Thoracic aorta (tissue), 2 donors: ENCODE data around the gene CD19. TPM values are rescaled to one million over a fixed set of nuclear protein-coding genes. Genes with fewer than 3 reads are reported as not detected.
"Not testable (repeated sequence)": the region's sequence is repeated elsewhere in the genome, so short reads cannot be mapped to it uniquely, and the experiment has no call there.

Experiments used
- ATAC-seq: fragments of 150-250 bp; one replicate; pipeline ENCODE4 v1.8.0; 2017; ENCODE audit warnings: low read depth; ENCODE audit not compliant: insufficient number of reproducible peaks, low FRiP score
- DNase-seq: peaks from one replicate; pipeline ENCODE4 v3.0.0-alpha.2; 2020; ENCODE audit warnings: low spot score
- H3K27ac ChIP-seq, 2 donors: fragments of 200-600 bp; sonication (generic); 1 replicate in 1 of 2; 2 replicates in 1 of 2; pipeline ENCODE4 v1.5.1; 2016; ENCODE audit warnings: mild to moderate bottlenecking in 2 of 2, moderate library complexity in 2 of 2
- H3K27me3 ChIP-seq: fragments of 200-600 bp; sonication (generic); replicated peaks from 2 replicates; pipeline ENCODE4 v1.6.0; 2016; ENCODE audit warnings: mild to moderate bottlenecking; ENCODE audit not compliant: insufficient read depth
- H3K36me3 ChIP-seq: fragments of 200-600 bp; sonication (generic); one replicate; pipeline ENCODE4 v1.5.1; 2016
- H3K4me1 ChIP-seq, 2 donors: fragments of 200-600 bp; sonication (generic); 1 replicate in 1 of 2; 2 replicates in 1 of 2; pipeline versions ENCODE4 v1.5.1 to v1.6.0; 2016; ENCODE audit warnings: low read depth in 2 of 2, mild to moderate bottlenecking in 1 of 2; ENCODE audit not compliant: control insufficient read depth in 1 of 2
- H3K4me3 ChIP-seq: fragments of 200-600 bp; sonication (generic); 2 replicates; pipeline ENCODE4 v1.5.1; 2016; ENCODE audit warnings: mild to moderate bottlenecking
- H3K9me3 ChIP-seq: fragments of 200-600 bp; sonication (generic); 2 replicates; pipeline ENCODE4 v1.5.1; 2016
- total RNA-seq, 2 donors: library from RNA; depleted of rRNA; stranded (reverse); fragments of >200 nt; gene quantifications; one replicate each; pipeline versions ENCODE4 v1.1.0 to v1.2.3, GENCODE V29; 2016
- TF ChIP-seq, protein P1 (sequence below): fragments of 200-600 bp; sonication (generic); IDR thresholded peaks from one replicate; pipeline ENCODE4 v1.5.1; 2019; ENCODE audit warnings: antibody characterized with exemption

The CD19 gene
- not detected for total RNA-seq

GRCh38 chr16:28931801-28932225 lies at the start of gene CD19:
CD19 (plus strand) TSS chr16:28931971; CDS start chr16:28932001, 30 bp downstream.
- Histone ChIP-seq H3K27me3 (no peaks in the 10 kb centered on the region), H3K4me3 (no peak within 1 kb of the TSS), H3K4me1 (no peaks in the 10 kb centered on the region), H3K27ac (no peak within 1 kb of the TSS), H3K36me3 (no peaks in the 10 kb centered on the region), H3K9me3 (no peaks in the 10 kb centered on the region)
- TF ChIP-seq, protein P1, sequence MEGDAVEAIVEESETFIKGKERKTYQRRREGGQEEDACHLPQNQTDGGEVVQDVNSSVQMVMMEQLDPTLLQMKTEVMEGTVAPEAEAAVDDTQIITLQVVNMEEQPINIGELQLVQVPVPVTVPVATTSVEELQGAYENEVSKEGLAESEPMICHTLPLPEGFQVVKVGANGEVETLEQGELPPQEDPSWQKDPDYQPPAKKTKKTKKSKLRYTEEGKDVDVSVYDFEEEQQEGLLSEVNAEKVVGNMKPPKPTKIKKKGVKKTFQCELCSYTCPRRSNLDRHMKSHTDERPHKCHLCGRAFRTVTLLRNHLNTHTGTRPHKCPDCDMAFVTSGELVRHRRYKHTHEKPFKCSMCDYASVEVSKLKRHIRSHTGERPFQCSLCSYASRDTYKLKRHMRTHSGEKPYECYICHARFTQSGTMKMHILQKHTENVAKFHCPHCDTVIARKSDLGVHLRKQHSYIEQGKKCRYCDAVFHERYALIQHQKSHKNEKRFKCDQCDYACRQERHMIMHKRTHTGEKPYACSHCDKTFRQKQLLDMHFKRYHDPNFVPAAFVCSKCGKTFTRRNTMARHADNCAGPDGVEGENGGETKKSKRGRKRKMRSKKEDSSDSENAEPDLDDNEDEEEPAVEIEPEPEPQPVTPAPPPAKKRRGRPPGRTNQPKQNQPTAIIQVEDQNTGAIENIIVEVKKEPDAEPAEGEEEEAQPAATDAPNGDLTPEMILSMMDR = no peak
- no peak for ATAC-seq
- DNase-seq = no peak

- peaks cover 8 to 14% of the 10 kb centered on the region in 2 donors for H3K4me1 ChIP-seq
- DNase-seq (no peak), ATAC-seq (no peak)
- no peak overlapping the region for H3K4me3 ChIP-seq
- H3K27me3 ChIP-seq = no peaks in the 10 kb centered on the region
- H3K9me3 ChIP-seq = no peaks in the 10 kb centered on the region
- no peak overlapping the region for H3K27ac ChIP-seq
- H3K36me3 ChIP-seq = no peaks in the 10 kb centered on the region
- TF ChIP-seq, protein P1 = no peak
These were observed 49.1 kb upstream of the CD19 start for GRCh38 chr16:28882551-28883160.

DNA sequence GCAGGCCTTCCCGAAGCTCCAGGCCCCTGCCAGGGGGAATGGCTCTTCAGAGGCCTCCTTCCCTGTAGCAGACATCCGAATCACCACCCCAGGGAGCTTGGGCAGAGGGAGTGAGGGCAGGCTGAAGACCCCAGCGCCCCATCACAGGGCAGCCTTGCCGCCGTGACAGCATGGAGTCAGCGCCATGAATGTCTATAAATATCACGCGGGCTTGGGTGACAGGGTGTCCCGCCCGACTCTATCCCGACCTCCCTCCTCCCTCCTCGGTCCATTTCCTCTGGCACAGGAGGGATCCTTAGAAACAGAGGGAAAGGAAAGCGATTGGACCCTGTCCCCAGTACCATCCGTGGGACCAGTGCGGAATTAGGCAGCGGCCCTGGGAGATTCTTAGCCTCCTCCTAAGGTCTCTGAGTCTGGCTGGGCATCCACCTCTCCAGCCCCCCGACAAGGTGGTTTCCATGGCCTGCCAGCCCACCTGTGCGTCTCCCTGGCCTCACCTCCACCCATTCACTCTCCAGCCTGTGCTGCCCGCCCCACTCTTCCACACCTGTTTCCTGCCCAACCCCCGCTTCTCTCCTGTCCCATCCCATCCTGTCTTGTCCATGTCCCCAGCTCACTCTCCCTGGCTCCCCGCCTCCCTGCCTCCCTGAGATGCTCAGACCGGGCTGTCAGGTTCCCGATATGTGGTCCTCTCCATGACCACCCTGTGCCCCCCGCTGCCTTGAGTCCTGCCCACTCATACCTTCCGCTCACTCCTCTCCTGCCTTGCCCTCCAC lies 48.4 kb upstream of the CD19 start:
- DNase-seq = no peak
- no peaks in the 10 kb centered on the region for H3K27me3 ChIP-seq
- ATAC-seq = no peak
- no peak overlapping the region for H3K27ac ChIP-seq
- no peaks in the 10 kb centered on the region for H3K9me3 ChIP-seq
- H3K4me1 ChIP-seq = peaks cover 8 to 14% of the 10 kb centered on the region in 2 donors
- no peak overlapping the region for H3K4me3 ChIP-seq
- TF ChIP-seq, protein P1 = no peak
- no peaks in the 10 kb centered on the region for H3K36me3 ChIP-seq

- no peaks in the 10 kb centered on the region for H3K27me3 ChIP-seq
- TF ChIP-seq, protein P1 = no peak
- peaks cover 8 to 11% of the 10 kb centered on the region in 2 donors for H3K4me1 ChIP-seq
- no peak overlapping the region for H3K27ac ChIP-seq
- H3K36me3 ChIP-seq = no peaks in the 10 kb centered on the region
- DNase-seq = no peak
- no peak for ATAC-seq
- H3K4me3 ChIP-seq = no peak overlapping the region
- H3K9me3 ChIP-seq = no peaks in the 10 kb centered on the region
These were observed 47.7 kb upstream of the CD19 start for GRCh38 chr16:28884045-28884444.

GRCh38 chr16:28886945-28887344 lies 44.8 kb upstream of the CD19 start:
- no peak for DNase-seq
- TF ChIP-seq, protein P1 = no peak
- H3K27me3 ChIP-seq = no peaks in the 10 kb centered on the region
- H3K4me3 ChIP-seq = no peak overlapping the region
- H3K27ac ChIP-seq = no peak overlapping the region
- H3K36me3 ChIP-seq = no peaks in the 10 kb centered on the region
- no peak for ATAC-seq
- no peaks in the 10 kb centered on the region for H3K9me3 ChIP-seq
- H3K4me1 ChIP-seq = no peaks in the 10 kb centered on the region

- H3K27ac ChIP-seq, H3K4me3 ChIP-seq, H3K9me3 ChIP-seq, H3K4me1 ChIP-seq, ATAC-seq, H3K27me3 ChIP-seq, H3K36me3 ChIP-seq, DNase-seq: not testable (repeated sequence)
These were observed 41.4 kb upstream of the CD19 start for GRCh38 chr16:28890355-28890754.
